PFSK-1 (cell line): ENCODE measurements around the gene ENDOV.

ENCODE experiments used
- POLR2AphosphoS5 ChIP-seq: IDR thresholded peaks from 2 replicates; pipeline ENCODE4 v1.6.1; 2012; ENCODE audit warnings: low read depth, mild to moderate bottlenecking, control low read depth, low read length, moderate library complexity
- REST ChIP-seq, 2 experiments: IDR thresholded peaks; 2 replicates each; pipeline versions ENCODE4 v1.6.1 to v1.8.0; 2011 to 2012; ENCODE audit warnings: low read depth in 2 of 2, low read length in 2 of 2, control low read depth in 1 of 2, inconsistent platforms in 1 of 2, mild to moderate bottlenecking in 1 of 2, moderate library complexity in 1 of 2; ENCODE audit not compliant: insufficient read depth in 1 of 2
- TAF1 ChIP-seq: IDR thresholded peaks from 2 replicates; pipeline ENCODE4 v1.6.1; 2012; ENCODE audit warnings: low read length, control low read depth, borderline replicate concordance; ENCODE audit not compliant: insufficient read depth

- no peak for TF ChIP-seq POLR2AphosphoS5
- TF ChIP-seq TAF1 = no peak
- TF ChIP-seq REST (IDR thresholded peaks at IDR 0.05; ENCODE audit: insufficient read depth in 1 of 2, low read depth in 2 of 2, low read length in 2 of 2) = no peak
These were observed 32.5 kb upstream of the ENDOV start for GRCh38 chr17:80382446-80382845.
